GM12878 (cell line): ENCODE data around the gene PCK2. TPM values are rescaled to one million over a fixed set of nuclear protein-coding genes. Genes with fewer than 3 reads are reported as not detected.

ENCODE experiments used
- ATAC-seq: fragments of 200-7000 bp; cut with Tn5 transposase; 3 replicates; pipeline ENCODE4 v1.9.1; 2020; ENCODE audit warnings: mild to moderate bottlenecking, moderate library complexity
- BruUV-seq: library from RNA; stranded (reverse); fragments of 400-500 nt; replicated peaks from 2 replicates; lab custom pipeline; 2021; lab: Mats Ljungman, UMichigan
- CTCF ChIA-PET: fragments of 300-600 bp; sonication (Branson Sonifier 250); formaldehyde crosslinking; extraction: SDS; loops from one replicate; lab custom pipeline; 2021; ENCODE audit warnings: inconsistent platforms; lab: Yijun Ruan, JAX
- POLR2A ChIA-PET: fragments of 350-600 bp; formaldehyde crosslinking; extraction: SDS; loops from one replicate; lab custom pipeline; 2021; ENCODE audit warnings: inconsistent platforms; lab: Charles Lee
- RAD21 ChIA-PET: fragments of 300-600 bp; sonication (Branson Sonifier 250); formaldehyde crosslinking; loops from one replicate; lab custom pipeline; 2023; ENCODE audit warnings: antibody characterized with exemption; ENCODE audit not compliant: unreplicated experiment; lab: Charles Lee
- SMC1A ChIA-PET: fragments of 300-600 bp; sonication (Branson Sonifier 250); formaldehyde crosslinking; loops from one replicate; lab custom pipeline; 2023; ENCODE audit not compliant: unreplicated experiment, uncharacterized antibody; lab: Charles Lee
- DNase-seq: peaks from one replicate; pipeline ENCODE4 v3.0.0-alpha.2; 2011; ENCODE audit warnings: low read depth, low spot score
- FAIRE-seq: peaks from 3 replicates; lab custom pipeline; 2011; peaks lifted over from hg19 to GRCh38; lab: Jason Lieb, UNC
- H2AFZ ChIP-seq: 2 replicates; pipeline ENCODE4 v1.6.0; 2011; ENCODE audit warnings: low read depth, low read length, control low read depth; ENCODE audit not compliant: control insufficient read depth
- H3K27ac ChIP-seq: 2 replicates; pipeline ENCODE4 v1.5.1; 2011; ENCODE audit warnings: control low read depth; ENCODE audit not compliant: control insufficient read depth, insufficient read depth
- H3K27me3 ChIP-seq, 2 experiments: replicated peaks in 1 of 2; 2 replicates each; pipeline versions ENCODE4 v1.6.0 to v1.6.1; 2011; ENCODE audit warnings: low read length in 1 of 2; ENCODE audit not compliant: control insufficient read depth in 2 of 2, insufficient read depth in 2 of 2
- H3K36me3 ChIP-seq, 2 experiments: 2 replicates each; pipeline ENCODE4 v1.5.1; 2011; ENCODE audit warnings: low read length in 1 of 2; ENCODE audit not compliant: control insufficient read depth in 2 of 2, insufficient read depth in 2 of 2
- H3K4me1 ChIP-seq: 2 replicates; pipeline ENCODE4 v1.6.1; 2011; ENCODE audit warnings: mild to moderate bottlenecking, low read length, moderate library complexity, mixed read lengths; ENCODE audit not compliant: control insufficient read depth, insufficient read depth
- H3K4me2 ChIP-seq: 2 replicates; pipeline ENCODE4 v1.6.0; 2011; ENCODE audit warnings: control low read depth; ENCODE audit not compliant: control insufficient read depth, insufficient read depth
- H3K4me3 ChIP-seq: fragments of 200-600 bp; sonication (generic); 2 replicates; pipeline ENCODE4 v1.5.1; 2016
- H3K79me2 ChIP-seq: 2 replicates; pipeline ENCODE4 v1.6.0; 2011; ENCODE audit warnings: low read length; ENCODE audit not compliant: control insufficient read depth, insufficient read depth
- H3K9ac ChIP-seq: 2 replicates; pipeline ENCODE4 v1.8.0; 2011; ENCODE audit warnings: low read length, control low read depth, mixed read lengths; ENCODE audit not compliant: control insufficient read depth, insufficient read depth
- H3K9me3 ChIP-seq: replicated peaks from 3 replicates; pipeline ENCODE4 v1.5.1; 2011; ENCODE audit warnings: mild to moderate bottlenecking, low read length; ENCODE audit not compliant: control insufficient read depth, insufficient read depth
- H4K20me1 ChIP-seq: 2 replicates; pipeline ENCODE4 v1.6.0; 2011; ENCODE audit not compliant: control insufficient read depth, insufficient read depth
- IKZF1 ChIP-seq: fragments of 450-650 bp; conservative IDR thresholded peaks from 2 replicates; pipeline ENCODE4 v1.6.1; 2017; ENCODE audit warnings: antibody characterized with exemption, mild to moderate bottlenecking
- IKZF2 ChIP-seq, 2 experiments: fragments of 450-650 bp; IDR thresholded peaks; 2 replicates each; pipeline ENCODE4 v1.6.1; 2017; ENCODE audit warnings: mild to moderate bottlenecking in 2 of 2, moderate library complexity in 2 of 2
- RAD21 ChIP-seq: IDR thresholded peaks from 2 replicates; pipeline ENCODE4 v1.6.1; 2011; ENCODE audit warnings: mild to moderate bottlenecking, low read depth, low read length, moderate library complexity; ENCODE audit not compliant: insufficient read depth
- USF2 ChIP-seq: IDR thresholded peaks from 2 replicates; pipeline ENCODE4 v1.6.1; 2011; ENCODE audit warnings: low read depth, low read length, improper control_type of control experiment, borderline replicate concordance
- ZNF207 ChIP-seq: fragments of 450-650 bp; IDR thresholded peaks from 2 replicates; pipeline ENCODE4 v1.6.1; 2014; ENCODE audit warnings: antibody characterized with exemption, mild to moderate bottlenecking, borderline replicate concordance
- WGBS: methylation state at CpG from one replicate; pipeline ENCODE4 v1.1.6; 2016; ENCODE audit warnings: low lambda C conversion rate; ENCODE audit not compliant: insufficient replicate concordance, insufficient coverage; ENCODE audit errors: missing lambda C conversion rate; 5-methylcytosine and 5-hydroxymethylcytosine counted together
- in situ Hi-C: fragments of 300-500 bp; cut with MboI; formaldehyde crosslinking; loops from 9 replicates; pipeline ENCODE4 v1.14.3; 2018; ENCODE audit warnings: mixed read lengths
- intact Hi-C: fragments of 100-400 bp; cut with micrococcal nuclease; formaldehyde crosslinking; loops from one replicate; pipeline ENCODE4 v1.14.2; 2022; ENCODE audit not compliant: unreplicated experiment
- polyA plus RNA-seq, 11 experiments: library from polyadenylated mRNA; depleted of rRNA in 4 of 11; unstranded in 6 of 11; stranded (reverse) in 5 of 11; fragments of >200 nt; fragmentation: Nextera tagmentation in 4 of 11; fragmentation: Illumina TruSeq in 1 of 11; extraction: Ambion mirVana in 4 of 11; extraction: Trizol in 1 of 11; gene quantifications; 1 replicate in 1 of 11; 2 replicates in 10 of 11; pipeline versions ENCODE4 v1.2.1 to v1.2.3, GENCODE V29; 2011 to 2016; ENCODE audit warnings: inconsistent platforms in 2 of 11, missing spikeins in 2 of 11, low read depth in 1 of 11
- total RNA-seq, 4 experiments: library from RNA; depleted of rRNA in 3 of 4; stranded (reverse); fragments of >200 nt in 3 of 4; fragmentation: Illumina TruSeq in 1 of 4; extraction: Trizol in 1 of 4; gene quantifications; 2 replicates each; pipeline versions ENCODE4 v1.2.1 to v1.2.3, GENCODE V29; 2013 to 2021

PCK2 gene
- total and polyA plus RNA-seq, 10 of the 15 experiments (the other 5 are each of a cell fraction or from before 2014, with no cell fraction given) = 6.6 to 110 (median 44.6) TPM

GRCh38 chr14:24088095-24088494 lies 6.0 kb upstream of the PCK2 start:
- H3K27ac ChIP-seq = no peak overlapping the region
- ChIA-PET SMC1A (interaction anchor here (0.7 kb wide), 1 partner anchor 42 kb away, joined by 3 read pairs; no protein-coding TSS in a partner anchor), CTCF (interaction anchor here (0.7 to 11.2 kb wide), 3 partner anchors 18 to 73 kb away, joined by 5 to 294 read pairs (median 197); no protein-coding TSS in a partner anchor), POLR2A (interaction anchor here (0.9 kb wide), 1 partner anchor 12 kb away, joined by 3 read pairs; no protein-coding TSS in a partner anchor), RAD21 (interaction anchor here (1.3 kb wide), 1 partner anchor 21 kb away, joined by 3 read pairs; no protein-coding TSS in a partner anchor)
- no TSS peak for BruUV-seq
- no peak overlapping the region for H3K4me2 ChIP-seq
- TF ChIP-seq IKZF2 (IDR thresholded peaks at IDR 0.05) = no peak
- no peak for TF ChIP-seq ZNF207
- no peak for TF ChIP-seq USF2
- TF ChIP-seq IKZF1 = no peak
- no peak for TF ChIP-seq RAD21
- H3K9me3 ChIP-seq = no peaks in the 10 kb centered on the region
- H3K4me1 ChIP-seq = no peaks in the 10 kb centered on the region
- no peak for ATAC-seq
- no peak overlapping the region for H3K9ac ChIP-seq
- no peak for DNase-seq
- no peaks in the 10 kb centered on the region for H3K36me3 ChIP-seq
- H4K20me1 ChIP-seq = no peaks in the 10 kb centered on the region
- no peaks in the 10 kb centered on the region for H3K79me2 ChIP-seq
- FAIRE-seq = no peak
- H3K27me3 ChIP-seq = no peaks in the 10 kb centered on the region
- H2AFZ ChIP-seq = no peak overlapping the region
- intact Hi-C loops = no loop called here
- no peak overlapping the region for H3K4me3 ChIP-seq
- 60% methylated on average over 2 of the region's 2 CpGs for WGBS
- in situ Hi-C loops = loop anchor here (5.0 kb wide), 1 partner anchor 76 kb away; no protein-coding TSS in a partner anchor
